Skeletal muscle tissue (tissue), 4 donors: ENCODE results near the gene FAM13A. TPM values are rescaled to one million over a fixed set of nuclear protein-coding genes. Genes with fewer than 3 reads are reported as not detected.

Experiments used
- H3K27ac ChIP-seq: one replicate; pipeline ENCODE4 v1.7.0; 2013; ENCODE audit warnings: mild to moderate bottlenecking, low read depth, low read length, inconsistent platforms
- H3K27me3 ChIP-seq, 3 donors: one replicate each; pipeline ENCODE4 v1.7.0; 2013; ENCODE audit warnings: low read length in 3 of 3; ENCODE audit not compliant: control insufficient read depth in 3 of 3, insufficient read depth in 3 of 3
- H3K36me3 ChIP-seq, 3 donors: one replicate each; pipeline ENCODE4 v1.7.0; 2013; ENCODE audit warnings: low read length in 3 of 3; ENCODE audit not compliant: control insufficient read depth in 3 of 3, insufficient read depth in 3 of 3
- H3K4me1 ChIP-seq, 3 donors: one replicate each; pipeline ENCODE4 v1.7.0; 2013; ENCODE audit warnings: low read length in 3 of 3, mild to moderate bottlenecking in 3 of 3; ENCODE audit not compliant: control insufficient read depth in 3 of 3, insufficient read depth in 3 of 3
- H3K4me3 ChIP-seq, 3 donors: one replicate each; pipeline ENCODE4 v1.7.0; 2013; ENCODE audit warnings: low read length in 3 of 3
- H3K9ac ChIP-seq, 3 donors: one replicate each; pipeline ENCODE4 v1.7.0; 2013; ENCODE audit warnings: low read length in 3 of 3, mild to moderate bottlenecking in 3 of 3, moderate library complexity in 2 of 3, low read depth in 1 of 3
- H3K9me3 ChIP-seq, 3 donors: one replicate each; pipeline ENCODE4 v1.7.0; 2013; ENCODE audit warnings: low read length in 3 of 3; ENCODE audit not compliant: control insufficient read depth in 3 of 3
- total RNA-seq: library from RNA; depleted of rRNA; stranded (reverse); fragments of >200 nt; gene quantifications from one replicate; pipeline ENCODE4 v1.2.3, GENCODE V29; 2014
- donor health status: Osteomylitis.

FAM13A gene
- total RNA-seq, 1 donor from 2014 or later: 41.8 TPM

DNA sequence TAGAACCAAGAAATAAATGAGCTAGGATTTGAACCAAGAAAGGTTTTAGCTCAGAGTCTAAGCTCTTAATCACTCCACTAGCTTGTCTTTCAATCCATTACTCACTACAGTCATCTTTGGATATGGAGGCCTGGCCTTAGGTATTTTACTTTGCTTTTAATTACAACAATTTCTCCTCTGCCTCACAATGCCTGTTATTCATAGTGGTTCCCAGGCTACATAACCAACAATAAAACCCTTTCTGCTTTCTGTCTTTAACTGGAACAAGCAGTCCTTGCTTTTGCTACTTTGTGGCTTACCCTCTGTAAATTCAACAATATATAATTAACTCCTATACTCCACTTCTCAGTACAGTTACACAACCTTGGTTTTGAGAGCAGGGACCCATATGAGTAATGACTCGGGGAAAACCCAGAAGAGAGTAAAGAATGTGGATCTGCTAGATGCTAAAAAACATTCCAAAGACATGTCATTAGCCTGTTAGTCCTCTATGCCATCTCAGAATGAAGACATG is 264.7 kb downstream of the FAM13A start:
- Histone ChIP-seq H3K27me3 (no peaks in the 10 kb centered on the region), H3K36me3 (peaks cover 0 to 13% (median 10%) of the 10 kb centered on the region in 3 donors), H3K9me3 (no peaks in the 10 kb centered on the region), H3K27ac (peak overlapping the region; percentile 26), H3K4me1 (no peaks in the 10 kb centered on the region), H3K9ac (no peak overlapping the region), H3K4me3 (no peak overlapping the region)

DNA sequence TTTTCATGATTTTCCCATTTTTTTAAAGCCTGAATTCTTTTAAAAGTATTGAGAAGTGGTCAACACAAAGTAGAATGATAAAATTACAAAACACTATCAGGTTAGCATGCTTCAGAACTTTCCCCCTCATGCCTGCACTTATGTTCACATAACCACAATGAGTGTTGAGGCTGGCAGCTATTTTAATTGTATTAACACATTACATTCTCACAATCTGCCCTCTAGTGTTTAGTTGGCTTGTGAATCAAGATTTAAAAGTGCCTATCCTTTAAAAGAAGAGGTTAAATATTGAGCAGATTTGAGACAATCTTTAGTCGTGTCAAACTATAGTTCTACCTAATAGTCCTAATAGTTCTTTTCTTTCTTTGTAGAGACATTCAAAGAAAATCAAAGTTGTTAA is 265.7 kb downstream of the FAM13A start:
- H3K4me3 ChIP-seq: no peak overlapping the region
- no peaks in the 10 kb centered on the region for H3K27me3 ChIP-seq
- H3K9ac ChIP-seq: no peak overlapping the region

DNA sequence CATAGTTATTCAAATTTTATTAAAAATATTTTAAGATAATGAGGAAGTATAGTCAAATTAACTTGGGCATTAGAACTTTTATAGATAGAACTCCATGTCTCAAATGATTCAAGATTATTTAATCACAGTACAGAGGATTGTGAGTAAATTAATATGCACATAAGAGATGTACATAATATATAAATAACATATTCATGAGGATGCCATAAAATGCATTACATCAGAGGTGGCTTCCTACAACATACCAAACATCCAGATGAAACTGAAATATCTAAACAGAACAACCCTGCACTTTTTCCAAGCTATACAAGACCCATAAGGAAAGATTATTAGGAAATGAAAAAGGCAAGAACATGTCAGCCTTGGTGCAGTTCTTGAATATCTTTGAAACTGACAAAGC is 268.1 kb downstream of the FAM13A start:
- Histone ChIP-seq H3K4me1 (no peaks in the 10 kb centered on the region), H3K9me3 (no peaks in the 10 kb centered on the region), H3K4me3 (no peak overlapping the region), H3K27ac (no peak overlapping the region), H3K27me3 (no peaks in the 10 kb centered on the region), H3K36me3 (peaks cover 0 to 27% (median 21%) of the 10 kb centered on the region in 3 donors), H3K9ac (no peak overlapping the region)

More for the DNA sequence above, 265.7 kb downstream of the FAM13A start:
- Histone ChIP-seq H3K4me1 (no peaks in the 10 kb centered on the region), H3K9me3 (no peaks in the 10 kb centered on the region), H3K36me3 (peaks cover 0 to 16% (median 10%) of the 10 kb centered on the region in 3 donors), H3K27ac (no peak overlapping the region)

DNA sequence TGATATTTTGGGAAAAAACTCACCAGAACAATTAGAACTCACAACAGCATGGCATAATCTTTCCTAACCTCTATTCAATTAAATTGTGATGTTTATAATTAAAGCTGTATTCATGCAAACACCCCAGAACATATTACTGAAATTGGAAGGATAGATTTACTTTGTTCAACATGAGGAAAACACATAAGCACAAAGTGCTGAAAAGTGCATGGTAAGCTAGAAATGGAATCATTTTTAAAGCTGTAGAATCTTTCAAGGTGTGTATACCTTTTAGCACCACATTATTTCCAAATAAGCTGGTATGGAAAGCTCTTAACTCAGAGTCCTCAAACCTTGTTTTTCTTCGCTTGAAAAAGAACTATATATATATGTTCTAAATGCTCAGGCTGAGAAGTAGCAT is 268.6 kb downstream of the FAM13A start:
- Histone ChIP-seq H3K36me3 (peaks cover 0 to 30% (median 25%) of the 10 kb centered on the region in 3 donors), H3K9me3 (no peaks in the 10 kb centered on the region), H3K27ac (no peak overlapping the region), H3K27me3 (no peaks in the 10 kb centered on the region), H3K4me1 (no peaks in the 10 kb centered on the region), H3K9ac (peak overlapping the region in 1 of 3 donors; percentile 4), H3K4me3 (no peak overlapping the region)

DNA sequence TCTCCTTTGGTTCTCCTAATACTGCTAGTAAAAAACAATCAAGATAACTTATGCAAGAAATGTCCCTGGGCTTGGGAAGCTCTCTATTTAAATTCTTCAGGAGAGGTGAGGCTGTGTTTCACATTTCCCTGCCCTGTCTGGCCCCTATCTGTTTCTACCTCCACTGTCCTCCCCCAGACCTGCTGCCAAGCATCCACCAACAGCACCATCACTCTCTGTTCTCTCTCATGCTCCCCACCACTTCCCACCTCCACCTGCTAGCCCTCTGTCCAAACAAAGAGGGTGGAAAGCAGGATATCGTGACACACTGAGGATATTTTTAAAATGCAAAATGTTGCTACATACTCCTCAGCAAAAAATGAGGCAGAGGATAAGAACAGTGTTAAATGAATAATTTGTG is 271.0 kb downstream of the FAM13A start:
- Histone ChIP-seq H3K9me3 (no peaks in the 10 kb centered on the region), H3K4me3 (no peak overlapping the region), H3K27ac (no peak overlapping the region), H3K9ac (no peak overlapping the region), H3K27me3 (no peaks in the 10 kb centered on the region), H3K36me3 (peaks cover 0 to 31% (median 26%) of the 10 kb centered on the region in 3 donors), H3K4me1 (no peaks in the 10 kb centered on the region)

DNA sequence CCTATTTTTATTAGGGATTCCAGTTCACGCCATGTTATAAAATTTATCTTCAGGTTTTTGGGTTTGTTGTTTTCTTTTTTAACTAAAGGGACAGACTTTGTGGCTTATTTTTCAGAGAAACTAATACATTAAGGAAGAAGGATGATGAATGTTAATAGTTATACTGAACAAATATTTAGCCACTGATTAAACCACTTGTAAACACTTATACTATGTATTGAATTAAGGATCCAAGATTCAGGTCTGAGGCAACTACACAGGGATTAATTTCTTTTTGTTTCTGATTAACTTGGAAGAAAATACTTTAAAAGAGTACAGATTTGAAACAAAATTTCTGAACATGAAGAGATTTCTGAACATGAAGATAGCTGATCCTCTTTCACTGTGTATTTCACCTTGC is 276.6 kb downstream of the FAM13A start:
- H3K36me3 ChIP-seq: peaks cover 0 to 9% (median 8%) of the 10 kb centered on the region in 3 donors
- no peaks in the 10 kb centered on the region for H3K9me3 ChIP-seq
- H3K27me3 ChIP-seq: no peaks in the 10 kb centered on the region
- H3K27ac ChIP-seq: no peak overlapping the region
- no peak overlapping the region for H3K9ac ChIP-seq
- H3K4me1 ChIP-seq: no peaks in the 10 kb centered on the region
- H3K4me3 ChIP-seq: no peak overlapping the region

DNA sequence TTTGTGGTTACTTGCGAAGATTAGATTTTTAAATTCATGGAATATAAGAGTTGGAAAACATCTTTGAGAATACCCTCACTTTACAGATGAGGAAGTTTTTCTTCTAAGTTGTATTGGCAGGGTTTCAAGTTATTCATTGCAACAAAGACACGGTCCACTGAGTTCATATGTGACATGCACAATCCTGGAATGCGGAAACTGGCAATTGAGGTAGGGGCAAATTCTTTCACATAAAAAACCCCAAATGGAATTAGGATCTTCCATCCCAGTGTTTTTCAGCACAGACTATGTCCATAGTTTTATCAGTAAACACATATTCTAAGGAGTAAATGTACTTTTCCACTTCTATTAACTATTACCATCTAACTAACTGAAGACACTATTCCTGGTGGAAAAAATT is 277.6 kb downstream of the FAM13A start:
- H3K27me3 ChIP-seq: no peaks in the 10 kb centered on the region
- H3K36me3 ChIP-seq: peaks cover 0 to 16% (median 6%) of the 10 kb centered on the region in 3 donors
- no peak overlapping the region for H3K27ac ChIP-seq
- H3K9me3 ChIP-seq: no peaks in the 10 kb centered on the region
- H3K4me3 ChIP-seq: no peak overlapping the region
- no peak overlapping the region for H3K9ac ChIP-seq
- no peaks in the 10 kb centered on the region for H3K4me1 ChIP-seq

DNA sequence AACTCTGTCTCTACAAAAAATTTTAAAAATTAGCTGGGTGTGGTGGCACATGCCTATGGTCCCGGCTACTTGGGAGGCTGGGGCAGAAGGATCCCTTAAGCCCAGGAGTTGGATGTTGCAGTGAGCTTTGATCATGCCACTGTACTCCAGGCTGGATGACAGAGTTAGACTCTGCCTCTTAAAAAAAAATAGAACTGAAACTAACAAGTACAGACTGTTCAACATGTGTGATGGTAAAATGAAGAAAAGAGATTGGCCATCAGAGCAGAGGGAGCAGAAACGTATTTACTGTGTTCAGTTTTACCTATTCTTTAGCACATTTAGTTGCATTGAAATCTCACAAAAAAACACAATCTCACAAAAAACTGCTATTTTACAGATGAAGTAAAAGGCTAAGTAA is 281.5 kb downstream of the FAM13A start:
- Histone ChIP-seq H3K27ac (no peak overlapping the region), H3K9ac (no peak overlapping the region), H3K4me1 (no peaks in the 10 kb centered on the region), H3K27me3 (no peaks in the 10 kb centered on the region), H3K36me3 (peaks cover 0 to 21% (median 2%) of the 10 kb centered on the region in 3 donors), H3K4me3 (no peak overlapping the region), H3K9me3 (no peaks in the 10 kb centered on the region)

DNA sequence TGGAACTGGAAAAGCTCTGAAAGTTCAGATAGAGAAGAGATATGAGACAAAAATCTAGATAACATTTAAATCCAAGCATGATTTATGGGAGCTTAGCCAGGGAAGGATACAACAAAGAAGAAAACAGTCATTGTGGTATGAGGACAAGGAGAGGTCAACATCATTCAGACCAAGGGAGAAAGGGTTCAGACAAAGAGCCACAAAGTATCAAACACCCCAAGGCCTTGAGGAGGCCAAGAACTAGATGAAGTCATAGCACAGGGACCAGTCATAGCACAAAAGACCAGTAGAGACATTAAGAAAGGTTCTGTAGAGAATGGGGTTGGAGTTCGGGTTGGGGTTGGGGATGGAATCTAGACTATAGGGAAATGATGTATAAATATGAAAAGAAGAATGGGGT is 282.0 kb downstream of the FAM13A start:
- Histone ChIP-seq H3K36me3 (peaks cover 0 to 21% (median 2%) of the 10 kb centered on the region in 3 donors), H3K4me3 (no peak overlapping the region), H3K9ac (no peak overlapping the region), H3K27ac (no peak overlapping the region), H3K9me3 (no peaks in the 10 kb centered on the region), H3K4me1 (no peaks in the 10 kb centered on the region), H3K27me3 (no peaks in the 10 kb centered on the region)

DNA sequence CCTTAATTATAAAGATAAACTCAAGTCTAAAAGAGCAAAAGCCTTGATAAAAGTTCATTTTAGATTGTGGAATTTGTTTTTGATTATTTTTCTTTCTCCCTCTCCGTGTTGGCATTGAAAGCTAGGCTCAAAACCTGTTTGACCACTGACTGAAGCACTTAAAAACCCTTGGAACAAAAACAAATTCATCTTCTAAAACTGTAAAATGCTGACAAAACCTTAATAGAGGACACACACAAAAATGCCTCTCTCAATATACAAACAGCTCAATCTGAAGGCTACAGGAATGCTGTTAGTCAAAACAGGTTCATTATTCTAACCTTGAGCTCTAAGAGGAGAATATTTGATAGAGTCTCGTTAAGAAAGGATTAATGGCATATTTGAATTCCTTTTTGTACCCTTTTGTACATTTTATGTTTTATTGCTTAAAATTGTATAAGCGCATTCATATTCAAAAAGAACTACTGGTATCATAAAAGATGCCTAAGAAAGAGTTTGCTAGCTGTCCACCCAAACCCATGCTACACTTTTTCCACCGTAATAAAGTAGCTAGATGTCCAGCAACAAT is 285.0 kb downstream of the FAM13A start:
- H3K27me3 ChIP-seq: no peaks in the 10 kb centered on the region
- no peak overlapping the region for H3K4me3 ChIP-seq
- H3K36me3 ChIP-seq: peaks cover 0 to 18% (median 2%) of the 10 kb centered on the region in 3 donors
- H3K4me1 ChIP-seq: no peaks in the 10 kb centered on the region
- no peak overlapping the region for H3K27ac ChIP-seq
- no peaks in the 10 kb centered on the region for H3K9me3 ChIP-seq
- H3K9ac ChIP-seq: no peak overlapping the region
